GM19240 (cell line): ENCODE results near the gene TEX22.

ENCODE experiments used
- DNase-seq: peaks from one replicate; pipeline ENCODE4 v3.0.0; 2011; ENCODE audit warnings: low spot score; ENCODE audit not compliant: insufficient read length

The TEX22 gene

DNA sequence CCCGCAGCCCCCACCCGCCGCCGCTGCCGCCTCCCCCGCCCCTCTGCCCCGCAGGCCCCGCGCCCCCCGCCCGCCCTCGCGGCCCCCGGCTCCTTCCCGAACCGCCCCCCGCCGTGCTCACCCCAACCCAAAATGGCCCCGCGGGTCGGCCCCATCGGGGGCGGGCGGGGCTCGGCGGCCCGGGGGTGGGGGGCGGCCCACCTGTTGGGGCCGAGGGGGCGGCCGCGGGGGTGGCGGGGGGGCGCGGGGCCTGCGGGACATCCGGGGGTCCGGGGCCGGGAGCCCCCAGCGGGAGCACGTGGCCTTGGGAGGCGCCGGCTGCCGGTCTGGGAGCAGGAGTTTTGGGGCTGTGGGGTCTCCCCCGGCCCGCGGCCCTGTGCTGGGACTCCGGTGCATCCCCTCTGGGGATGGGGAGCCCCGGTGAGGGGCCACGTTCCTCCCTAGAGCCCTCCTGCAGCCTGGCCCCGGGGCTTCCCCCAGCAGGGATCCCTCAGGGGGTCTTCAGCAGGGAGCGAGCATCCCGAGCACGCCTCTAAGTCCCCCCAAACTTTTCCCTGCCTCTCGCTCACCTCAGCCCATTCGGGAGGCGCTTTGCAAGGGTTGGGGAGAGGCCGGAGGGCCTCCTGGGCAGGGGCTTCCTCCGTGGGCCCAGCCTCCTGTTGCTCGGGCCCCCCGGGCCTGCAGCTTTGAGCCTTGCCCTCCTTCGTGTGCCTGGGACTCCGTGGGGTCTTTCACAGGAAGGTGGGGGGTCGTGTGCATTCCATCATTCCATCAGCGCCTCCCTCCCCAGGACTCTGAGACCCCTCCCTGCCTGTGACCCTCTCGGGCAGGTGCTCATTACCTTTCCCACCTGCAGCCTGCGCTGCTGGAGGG is 22.0 kb downstream of the TEX22 start:
- DNase-seq: no peak

- DNase-seq: no peak
These were observed 22.8 kb downstream of the TEX22 start for GRCh38 chr14:105420974-105421674.

GRCh38 chr14:105421723-105422615 is 23.6 kb downstream of the TEX22 start:
- DNase-seq: no peak

GRCh38 chr14:105422695-105423487 is 24.6 kb downstream of the TEX22 start:
- DNase-seq: no peak

DNA sequence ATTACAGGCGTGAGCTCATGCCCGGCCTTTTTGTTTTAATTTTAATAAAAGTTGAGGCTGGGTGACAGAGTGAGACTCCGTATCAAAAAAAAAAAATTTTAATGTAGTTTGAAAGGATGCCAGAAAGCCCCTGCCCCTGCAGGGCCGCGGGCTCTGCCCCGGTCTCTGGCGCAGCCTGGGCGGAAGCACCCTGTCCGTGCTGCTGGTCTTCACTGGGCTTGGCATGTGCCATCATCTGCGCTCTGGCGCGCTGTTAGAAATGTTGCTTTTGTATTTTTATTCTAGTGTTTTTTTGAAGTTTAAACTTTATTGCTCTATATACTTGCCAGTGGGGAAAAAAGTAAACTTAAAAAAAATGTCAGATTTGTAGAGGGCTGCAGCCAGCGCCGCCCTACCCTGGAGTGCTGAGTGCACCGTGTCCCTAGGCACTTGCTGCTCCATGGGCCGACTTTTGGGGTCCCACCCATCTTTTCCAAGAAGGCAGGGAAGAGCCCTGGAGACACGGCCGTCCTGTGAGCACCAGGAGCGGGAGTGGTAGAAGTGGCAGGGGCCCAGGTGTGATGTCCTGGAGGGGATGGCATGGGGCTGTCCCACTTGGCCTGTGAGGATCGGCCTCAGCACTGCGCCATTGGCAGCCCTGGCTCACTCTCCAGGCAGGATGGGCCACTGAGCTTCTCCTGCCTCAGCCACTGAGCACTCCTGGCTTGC is 25.3 kb downstream of the TEX22 start:
- no peak for DNase-seq

DNA sequence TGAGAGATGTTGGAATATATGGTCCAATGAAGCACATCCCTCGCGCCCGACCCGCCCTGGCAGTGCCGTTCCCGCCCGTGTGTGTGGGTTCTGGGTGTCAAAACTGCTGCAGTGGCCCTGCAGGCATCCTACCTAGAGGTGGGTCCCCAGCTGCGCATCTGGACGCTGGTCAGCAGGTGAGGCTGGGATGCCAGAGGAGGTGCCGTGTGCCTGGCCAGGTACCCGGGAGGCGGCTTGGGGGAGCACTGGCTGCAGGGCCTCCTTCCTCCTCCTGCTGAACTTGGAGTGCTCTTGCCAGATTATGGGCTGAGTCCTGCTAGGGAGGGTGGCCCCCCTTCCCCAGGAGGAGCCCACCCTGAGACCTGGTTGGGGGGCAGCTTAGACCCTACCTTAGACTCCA is 26.5 kb downstream of the TEX22 start:
- DNase-seq: no peak

DNA sequence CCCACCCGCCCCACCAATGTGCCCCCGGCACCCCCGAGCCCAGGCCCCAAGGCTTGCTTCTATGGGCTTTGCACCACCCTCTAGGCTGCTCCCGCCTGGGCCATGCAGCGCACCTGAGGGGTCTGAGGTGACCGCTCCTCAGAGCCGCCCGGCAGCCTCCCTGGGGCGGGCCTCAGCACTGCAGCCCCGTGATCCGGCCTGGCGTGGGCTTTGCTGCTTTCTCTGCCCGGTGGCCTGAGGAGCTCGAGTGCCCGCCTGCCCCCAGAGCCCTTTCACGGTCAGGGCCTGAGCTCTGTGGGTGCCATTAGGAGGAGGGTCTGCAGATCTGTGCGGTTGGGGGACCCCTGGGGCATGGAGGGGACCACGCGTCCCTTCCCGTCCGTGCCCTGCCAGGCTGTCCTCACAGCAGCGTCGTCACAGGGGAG is 27.5 kb downstream of the TEX22 start:
- DNase-seq: no peak

GRCh38 chr14:105426416-105427130 is 28.2 kb downstream of the TEX22 start:
- DNase-seq: no peak

GRCh38 chr14:105427412-105427811 is 29.1 kb downstream of the TEX22 start:
- DNase-seq: no peak

- DNase-seq: no peak
These were observed 29.7 kb downstream of the TEX22 start for GRCh38 chr14:105427936-105428485.

GRCh38 chr14:105430042-105430441 is 31.7 kb downstream of the TEX22 start:
- no peak for DNase-seq

DNA sequence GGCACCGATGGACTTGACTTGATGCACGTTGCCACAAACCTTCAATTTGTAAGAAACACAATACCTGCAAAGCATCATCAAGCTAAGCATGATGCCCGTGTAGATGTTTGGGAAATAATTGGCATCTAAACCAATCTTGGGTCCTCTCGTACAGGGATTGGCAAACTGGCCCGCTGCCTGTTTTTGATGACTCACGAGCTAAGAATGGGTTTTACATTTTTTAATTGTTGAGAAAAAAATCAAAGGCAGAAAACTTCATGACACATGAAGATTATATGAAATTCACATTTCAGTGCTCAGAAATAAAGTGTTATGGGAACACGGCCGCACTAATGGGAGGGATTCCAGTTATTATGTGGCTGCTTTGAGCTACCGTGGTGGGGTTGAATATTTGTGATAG is 32.2 kb downstream of the TEX22 start:
- DNase-seq: no peak

GRCh38 chr14:105431256-105431655 is 32.9 kb downstream of the TEX22 start:
- no peak for DNase-seq

- DNase-seq: no peak
These were observed 34.3 kb downstream of the TEX22 start for GRCh38 chr14:105432657-105433056.

DNA sequence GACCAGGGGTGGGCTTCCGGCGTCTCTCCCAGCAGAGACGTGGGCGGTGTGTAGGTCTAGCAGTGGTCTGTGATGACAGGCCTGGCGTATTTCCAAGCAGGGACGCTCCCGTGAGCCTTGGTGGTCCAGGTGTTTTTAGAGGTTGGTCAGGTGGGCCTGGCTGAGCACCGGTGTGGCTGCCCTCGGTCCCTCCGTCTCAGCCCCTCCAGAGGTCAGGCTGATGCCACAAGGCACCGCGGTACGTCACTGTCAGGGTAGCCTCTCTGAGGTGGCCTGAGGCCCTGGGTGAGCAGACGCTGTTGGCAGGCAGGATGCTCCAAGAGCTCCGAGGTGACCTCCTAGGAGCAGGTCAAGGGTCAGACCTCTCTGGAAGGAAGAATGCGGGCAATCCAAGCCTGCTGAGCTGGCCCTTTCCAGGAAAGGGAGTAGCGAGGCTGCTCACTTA is 34.8 kb downstream of the TEX22 start:
- no peak for DNase-seq

GRCh38 chr14:105436402-105436801 is 38.1 kb downstream of the TEX22 start:
- no peak for DNase-seq

DNA sequence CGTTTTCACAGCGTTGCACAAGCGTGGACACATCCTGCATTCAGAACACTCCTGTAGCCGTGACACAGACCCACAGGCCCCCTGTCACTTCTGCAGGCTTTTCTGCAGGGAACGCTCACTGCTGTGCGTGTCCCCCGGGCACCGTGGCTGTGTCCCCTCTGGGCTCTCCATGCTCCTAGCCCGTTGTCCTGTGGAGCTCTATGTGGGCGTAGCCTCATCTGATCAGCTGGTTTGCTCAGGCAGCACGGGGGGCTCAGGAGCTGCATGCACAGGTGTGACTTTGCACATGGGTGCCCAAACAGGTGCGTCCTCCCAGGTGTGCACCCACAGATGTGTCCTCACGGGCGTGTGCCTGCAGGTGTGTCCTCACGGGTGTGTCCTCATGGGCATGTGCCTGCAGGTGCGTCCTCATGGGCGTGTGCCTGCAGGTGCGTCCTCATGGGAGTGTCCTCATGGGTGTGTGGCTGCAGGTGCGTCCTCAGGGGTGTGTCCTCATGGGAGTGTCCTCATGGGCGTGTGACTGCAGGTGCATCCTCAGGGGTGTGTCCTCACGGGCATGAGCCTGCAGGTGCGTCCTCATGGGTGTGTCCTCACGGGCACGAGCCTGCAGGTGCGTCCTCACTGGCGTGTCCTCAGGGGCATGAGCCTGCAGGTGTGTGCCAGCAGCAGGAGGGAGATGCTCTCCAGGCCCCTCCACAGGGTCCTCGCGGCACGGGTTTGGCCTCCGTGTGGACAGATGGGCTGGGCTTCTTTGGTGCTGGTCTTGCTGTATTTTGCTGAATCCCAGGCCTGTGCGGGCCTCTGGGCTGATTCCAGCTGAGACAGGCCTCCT is 38.8 kb downstream of the TEX22 start:
- DNase-seq: no peak
